Adrenal gland (tissue), 5 donors: ENCODE measurements around the gene TRIM69.

ENCODE experiments used
- CTCF ChIP-seq, 6 experiments: fragments of 450-650 bp in 4 of 6; fragments of 200-600 bp in 2 of 6; sonication (generic) in 1 of 6; IDR thresholded peaks; 1 replicate in 5 of 6; 2 replicates in 1 of 6; pipeline versions ENCODE4 v1.5.1 to v1.8.0; 2016 to 2021; ENCODE audit warnings: antibody characterized with exemption in 6 of 6, mild to moderate bottlenecking in 2 of 6, moderate library complexity in 1 of 6
- POLR2A ChIP-seq, 2 donors: fragments of 450-650 bp; IDR thresholded peaks; one replicate each; pipeline ENCODE4 v1.6.1; 2017; ENCODE audit warnings: antibody characterized with exemption in 2 of 2, mild to moderate bottlenecking in 2 of 2, moderate library complexity in 1 of 2
- donor health status: DM: no; HTN: no; CAD: no.

- TF ChIP-seq CTCF (IDR thresholded peaks at IDR 0.05) (no peak), POLR2A (IDR thresholded peaks at IDR 0.05) (no peak)
Observed at GRCh38 chr15:44736181-44736765, at the start of gene TRIM69.
